Esophagus squamous epithelium (tissue), 5 donors: ENCODE results near the gene C2orf78. TPM values are rescaled to one million over a fixed set of nuclear protein-coding genes. Genes with fewer than 3 reads are reported as not detected.

Experiments
- DNase-seq: peaks from one replicate; lab custom pipeline; 2025; lab: John Stamatoyannopoulos, UW
- H3K27ac ChIP-seq, 4 donors: fragments of 200-600 bp; sonication (generic); one replicate each; pipeline ENCODE4 v1.5.1; 2016 to 2019; ENCODE audit warnings: mild to moderate bottlenecking in 1 of 4
- H3K27me3 ChIP-seq, 4 donors: fragments of 200-600 bp; sonication (generic); 1 replicate in 3 of 4; 2 replicates in 1 of 4; pipeline versions ENCODE4 v1.5.1 to v1.6.0; 2017 to 2021; ENCODE audit warnings: antibody characterized with exemption in 1 of 4
- H3K36me3 ChIP-seq, 3 donors: fragments of 200-600 bp; sonication (generic); one replicate each; pipeline ENCODE4 v1.5.1; 2016 to 2019
- H3K4me1 ChIP-seq, 3 donors: fragments of 200-600 bp; sonication (generic); one replicate each; pipeline ENCODE4 v1.5.1; 2017 to 2019
- H3K4me3 ChIP-seq, 4 donors: fragments of 200-600 bp; sonication (generic); 1 replicate in 3 of 4; 2 replicates in 1 of 4; pipeline ENCODE4 v1.5.1; 2016 to 2019; ENCODE audit warnings: mild to moderate bottlenecking in 2 of 4, moderate library complexity in 1 of 4
- H3K9me3 ChIP-seq, 3 donors: fragments of 200-600 bp; sonication (generic); one replicate each; pipeline ENCODE4 v1.5.1; 2016 to 2019
- POLR2A ChIP-seq, 4 donors: fragments of 450-650 bp; IDR thresholded peaks; one replicate each; pipeline ENCODE4 v1.6.1; 2017; ENCODE audit warnings: antibody characterized with exemption in 4 of 4, mild to moderate bottlenecking in 4 of 4, moderate library complexity in 3 of 4
- WGBS, 2 donors: methylation state at CpG; one replicate each; pipeline ENCODE4 v1.1.5; 2018; 5-methylcytosine and 5-hydroxymethylcytosine counted together
- intact Hi-C: fragments of 100-400 bp; cut with DNase I; formaldehyde crosslinking; loops from one replicate; pipeline ENCODE4 v1.15.0; 2022
- total RNA-seq, 4 donors: library from RNA; depleted of rRNA; stranded (reverse); fragments of >200 nt; gene quantifications; one replicate each; pipeline ENCODE4 v1.1.0, GENCODE V29; 2016
- TF ChIP-seq, protein P1 (sequence below), 6 experiments: fragments of 450-650 bp in 4 of 6; fragments of 200-600 bp in 2 of 6; sonication (generic) in 2 of 6; IDR thresholded peaks; one replicate each; pipeline ENCODE4 v1.5.1; 2016 to 2019; ENCODE audit warnings: antibody characterized with exemption in 6 of 6, mild to moderate bottlenecking in 4 of 6, moderate library complexity in 4 of 6
- donor health status: DM: yes; HTN: yes; CAD: no.

The C2orf78 gene
- total RNA-seq, 4 donors from 2014 or later, result not detected

DNA sequence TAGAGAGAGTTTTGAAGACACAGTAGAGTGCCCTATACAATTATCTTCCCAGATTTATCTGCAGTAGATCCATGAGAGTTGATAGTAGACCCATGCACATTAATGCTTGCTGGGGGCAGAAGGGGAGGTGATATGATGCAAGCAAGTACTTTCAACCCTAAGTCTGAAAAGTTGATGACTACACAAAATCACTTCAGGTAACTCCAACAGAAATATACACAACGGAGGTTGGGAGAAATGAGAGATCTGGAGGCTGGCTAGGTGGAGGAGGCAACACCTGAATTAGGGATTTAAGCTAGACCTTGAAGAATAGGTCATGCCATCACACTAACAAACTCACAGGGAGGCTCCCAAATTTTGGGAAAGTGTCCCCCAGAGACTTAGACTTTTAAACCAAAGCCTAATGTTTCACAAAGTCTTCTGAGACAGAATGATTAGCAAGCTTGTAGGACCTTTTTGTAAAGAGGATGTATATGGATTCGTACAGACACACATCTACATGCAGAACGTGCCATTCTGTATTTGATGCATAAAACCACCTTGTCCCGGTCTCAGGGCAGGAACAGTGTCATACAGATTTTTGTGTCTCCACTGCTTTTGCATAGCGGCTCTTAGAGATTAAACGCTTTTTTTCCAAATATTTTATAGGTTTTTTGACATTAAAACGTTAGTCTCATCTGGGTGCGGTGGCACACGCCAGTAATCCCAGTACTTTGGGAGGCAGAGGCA is 43.8 kb downstream of the C2orf78 start:
- no peaks in the 10 kb centered on the region for H3K27me3 ChIP-seq
- H3K4me3 ChIP-seq, result peak overlapping the region in 3 of 4 donors; percentile 63 to 97 (median 91)
- peak overlapping the region in 2 of 4 donors; percentile 93 to 99 for H3K27ac ChIP-seq
- DNase-seq, result no peak
- 75 to 82% methylated on average over 9 of the region's 9 CpGs for WGBS, 2 donors
- intact Hi-C loops, result loop anchor here (10.0 kb wide), 2 partner anchors 167 to 317 kb away; partner anchors contain the start of gene BOLA3
- no peaks in the 10 kb centered on the region for H3K9me3 ChIP-seq
- peaks cover 0 to 9% (median 5%) of the 10 kb centered on the region in 3 donors for H3K36me3 ChIP-seq
- no peak for TF ChIP-seq POLR2A (IDR thresholded peaks at IDR 0.05)
- TF ChIP-seq, protein P1, sequence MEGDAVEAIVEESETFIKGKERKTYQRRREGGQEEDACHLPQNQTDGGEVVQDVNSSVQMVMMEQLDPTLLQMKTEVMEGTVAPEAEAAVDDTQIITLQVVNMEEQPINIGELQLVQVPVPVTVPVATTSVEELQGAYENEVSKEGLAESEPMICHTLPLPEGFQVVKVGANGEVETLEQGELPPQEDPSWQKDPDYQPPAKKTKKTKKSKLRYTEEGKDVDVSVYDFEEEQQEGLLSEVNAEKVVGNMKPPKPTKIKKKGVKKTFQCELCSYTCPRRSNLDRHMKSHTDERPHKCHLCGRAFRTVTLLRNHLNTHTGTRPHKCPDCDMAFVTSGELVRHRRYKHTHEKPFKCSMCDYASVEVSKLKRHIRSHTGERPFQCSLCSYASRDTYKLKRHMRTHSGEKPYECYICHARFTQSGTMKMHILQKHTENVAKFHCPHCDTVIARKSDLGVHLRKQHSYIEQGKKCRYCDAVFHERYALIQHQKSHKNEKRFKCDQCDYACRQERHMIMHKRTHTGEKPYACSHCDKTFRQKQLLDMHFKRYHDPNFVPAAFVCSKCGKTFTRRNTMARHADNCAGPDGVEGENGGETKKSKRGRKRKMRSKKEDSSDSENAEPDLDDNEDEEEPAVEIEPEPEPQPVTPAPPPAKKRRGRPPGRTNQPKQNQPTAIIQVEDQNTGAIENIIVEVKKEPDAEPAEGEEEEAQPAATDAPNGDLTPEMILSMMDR (IDR thresholded peaks at IDR 0.05), result no peak
- H3K4me1 ChIP-seq, result peaks cover 27 to 49% (median 29%) of the 10 kb centered on the region in 3 donors

GRCh38 chr2:73828389-73828817 is 44.4 kb downstream of the C2orf78 start:
- peak overlapping the region; percentile 63 to 97 (median 80) for H3K4me3 ChIP-seq
- H3K4me1 ChIP-seq, result peaks cover 28 to 54% (median 29%) of the 10 kb centered on the region in 3 donors
- intact Hi-C loops, result loop anchor here (10.0 kb wide), 2 partner anchors 166 to 316 kb away; partner anchors contain the start of gene BOLA3
- H3K27ac ChIP-seq, result peak overlapping the region; percentile 93 to 99 (median 98)
- H3K27me3 ChIP-seq, result no peaks in the 10 kb centered on the region
- H3K36me3 ChIP-seq, result peaks cover 2 to 15% (median 5%) of the 10 kb centered on the region in 3 donors
- 60 to 64% methylated on average over 4 of the region's 4 CpGs for WGBS, 2 donors
- DNase-seq, result no peak
- TF ChIP-seq, protein P1 (IDR thresholded peaks at IDR 0.05), result no peak
- no peak for TF ChIP-seq POLR2A (IDR thresholded peaks at IDR 0.05)
- H3K9me3 ChIP-seq, result no peaks in the 10 kb centered on the region

GRCh38 chr2:73828818-73829570 is 45.0 kb downstream of the C2orf78 start, which contains the start of gene STAMBP:
STAMBP (plus strand) TSS chr2:73828961; CDS start chr2:73830857, 1,896 bp downstream.
- Histone ChIP-seq H3K4me1 (peaks cover 28 to 54% (median 29%) of the 10 kb centered on the region in 3 donors), H3K27me3 (no peaks in the 10 kb centered on the region), H3K27ac (peak within 1 kb of the TSS; percentile 93 to 99 (median 98)), H3K9me3 (no peaks in the 10 kb centered on the region), H3K4me3 (peak within 1 kb of the TSS; percentile 63 to 97 (median 80)), H3K36me3 (peaks cover 5 to 20% (median 5%) of the 10 kb centered on the region in 3 donors)
- intact Hi-C loops, result loop anchor here (10.0 kb wide), 2 partner anchors 166 to 316 kb away; partner anchors contain the start of gene BOLA3
- peak; percentile 67 for DNase-seq
- 1% methylated on average over 21 to 23 of the region's 48 CpGs for WGBS, 2 donors
- peak in 3 of 4 donors; percentile 32 to 88 (median 62) for TF ChIP-seq POLR2A (IDR thresholded peaks at IDR 0.05)
- TF ChIP-seq, protein P1 (IDR thresholded peaks at IDR 0.05), result no peak

DNA sequence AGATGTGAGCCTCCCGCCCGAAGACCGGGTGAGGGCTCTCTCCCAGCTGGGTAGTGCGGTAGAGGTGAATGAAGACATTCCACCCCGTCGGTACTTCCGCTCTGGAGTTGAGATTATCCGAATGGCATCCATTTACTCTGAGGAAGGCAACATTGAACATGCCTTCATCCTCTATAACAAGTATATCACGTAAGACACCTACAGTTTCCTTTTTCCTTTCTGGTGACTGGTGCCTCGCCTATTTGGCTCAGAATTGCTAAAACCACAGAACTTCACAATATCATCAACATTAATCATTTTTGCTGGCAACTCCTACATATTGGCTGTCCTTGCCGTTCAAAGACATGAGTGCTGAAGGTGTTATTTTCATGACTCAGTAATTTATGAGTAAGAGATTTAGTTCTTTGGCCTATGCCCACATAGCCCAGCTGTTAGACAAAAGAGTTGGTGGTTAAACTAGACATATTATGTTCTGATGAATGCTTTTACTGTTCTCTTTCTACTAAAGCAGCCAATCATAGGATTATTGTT is 47.0 kb downstream of the C2orf78 start:
- Histone ChIP-seq H3K27ac (peak overlapping the region; percentile 66 to 99 (median 87)), H3K27me3 (no peaks in the 10 kb centered on the region), H3K4me3 (peak overlapping the region in 3 of 4 donors; percentile 7 to 24 (median 15)), H3K9me3 (no peaks in the 10 kb centered on the region), H3K36me3 (peaks cover 5 to 38% (median 9%) of the 10 kb centered on the region in 3 donors), H3K4me1 (peaks cover 25 to 48% (median 29%) of the 10 kb centered on the region in 3 donors)
- WGBS, 2 donors, result 29 to 35% methylated on average over 11 of the region's 11 CpGs
- no peak for TF ChIP-seq POLR2A (IDR thresholded peaks at IDR 0.05)
- TF ChIP-seq, protein P1 (IDR thresholded peaks at IDR 0.05), result no peak
- intact Hi-C loops, result no loop called here
- DNase-seq, result no peak
